ENCODE data around the gene RAB33A.
A peak's percentile ranks its signal among the peaks of the same experiment; 100 is the strongest.

The RAB33A gene

DNA sequence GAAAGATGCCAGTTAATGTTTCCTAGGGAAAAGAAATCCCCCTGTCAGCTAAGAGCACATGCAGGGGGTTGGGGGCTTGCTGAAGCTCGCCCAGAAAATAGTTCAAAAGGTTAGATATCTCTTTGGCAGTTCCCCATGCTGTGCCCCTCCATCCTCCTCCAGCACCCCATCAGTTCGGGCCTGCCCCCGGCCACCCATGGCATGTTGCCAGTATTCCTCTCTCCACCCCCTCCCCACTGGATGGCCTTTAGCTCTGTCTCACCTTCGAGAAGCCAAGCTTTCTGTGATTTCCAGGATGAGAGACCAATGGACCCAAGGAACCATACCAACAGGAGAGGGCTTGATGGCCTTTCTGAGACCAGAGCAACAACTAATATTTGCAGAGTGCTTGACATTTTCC, 5.2 kb downstream of the RAB33A start:
- TF ChIP-seq, protein P1, sequence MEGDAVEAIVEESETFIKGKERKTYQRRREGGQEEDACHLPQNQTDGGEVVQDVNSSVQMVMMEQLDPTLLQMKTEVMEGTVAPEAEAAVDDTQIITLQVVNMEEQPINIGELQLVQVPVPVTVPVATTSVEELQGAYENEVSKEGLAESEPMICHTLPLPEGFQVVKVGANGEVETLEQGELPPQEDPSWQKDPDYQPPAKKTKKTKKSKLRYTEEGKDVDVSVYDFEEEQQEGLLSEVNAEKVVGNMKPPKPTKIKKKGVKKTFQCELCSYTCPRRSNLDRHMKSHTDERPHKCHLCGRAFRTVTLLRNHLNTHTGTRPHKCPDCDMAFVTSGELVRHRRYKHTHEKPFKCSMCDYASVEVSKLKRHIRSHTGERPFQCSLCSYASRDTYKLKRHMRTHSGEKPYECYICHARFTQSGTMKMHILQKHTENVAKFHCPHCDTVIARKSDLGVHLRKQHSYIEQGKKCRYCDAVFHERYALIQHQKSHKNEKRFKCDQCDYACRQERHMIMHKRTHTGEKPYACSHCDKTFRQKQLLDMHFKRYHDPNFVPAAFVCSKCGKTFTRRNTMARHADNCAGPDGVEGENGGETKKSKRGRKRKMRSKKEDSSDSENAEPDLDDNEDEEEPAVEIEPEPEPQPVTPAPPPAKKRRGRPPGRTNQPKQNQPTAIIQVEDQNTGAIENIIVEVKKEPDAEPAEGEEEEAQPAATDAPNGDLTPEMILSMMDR (IDR thresholded peaks at IDR 0.05; ENCODE audit: insufficient read depth, low read depth, low read length, missing control alignments), result no peak

DNA sequence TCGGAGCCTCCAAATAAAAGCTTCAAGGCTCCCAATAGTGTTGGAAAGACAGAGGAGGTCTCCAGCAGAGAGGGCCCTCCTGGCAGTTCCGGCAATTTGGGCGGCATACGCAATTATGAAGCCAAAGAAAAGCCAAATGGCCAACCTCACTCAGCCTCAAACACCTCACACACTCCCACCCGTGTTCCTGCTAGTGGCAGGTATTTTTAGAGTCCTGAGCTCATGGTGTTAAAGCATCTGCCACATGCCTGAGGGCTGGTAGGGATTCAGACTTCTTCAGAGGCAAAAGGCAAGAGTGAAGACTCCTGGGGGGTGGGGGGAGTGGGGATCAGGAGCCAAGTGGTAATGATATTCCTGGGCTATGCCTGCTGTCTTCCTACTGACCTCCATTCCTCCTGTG, 7.4 kb downstream of the RAB33A start:
- no peak overlapping the region for H3K4me3 ChIP-seq (ENCODE audit: low read length)
- DNase-seq (ENCODE audit: low read depth), result no peak
- TF ChIP-seq, protein P1 (IDR thresholded peaks at IDR 0.05; ENCODE audit: insufficient read depth, low read depth, low read length, missing control alignments), result no peak

More for the DNA sequence above, 5.2 kb downstream of the RAB33A start:
- no peak overlapping the region for H3K4me3 ChIP-seq (ENCODE audit: low read length)
- DNase-seq (ENCODE audit: low read depth), result no peak

- TF ChIP-seq, protein P1 (IDR thresholded peaks at IDR 0.05; ENCODE audit: insufficient read depth, low read depth, low read length, missing control alignments), result no peak
- H3K4me3 ChIP-seq (ENCODE audit: low read length), result no peak overlapping the region
- DNase-seq (ENCODE audit: low read depth), result peak; percentile 11
Observed at GRCh38 chrX:130179579-130180215, 7.9 kb downstream of the RAB33A start.

DNA sequence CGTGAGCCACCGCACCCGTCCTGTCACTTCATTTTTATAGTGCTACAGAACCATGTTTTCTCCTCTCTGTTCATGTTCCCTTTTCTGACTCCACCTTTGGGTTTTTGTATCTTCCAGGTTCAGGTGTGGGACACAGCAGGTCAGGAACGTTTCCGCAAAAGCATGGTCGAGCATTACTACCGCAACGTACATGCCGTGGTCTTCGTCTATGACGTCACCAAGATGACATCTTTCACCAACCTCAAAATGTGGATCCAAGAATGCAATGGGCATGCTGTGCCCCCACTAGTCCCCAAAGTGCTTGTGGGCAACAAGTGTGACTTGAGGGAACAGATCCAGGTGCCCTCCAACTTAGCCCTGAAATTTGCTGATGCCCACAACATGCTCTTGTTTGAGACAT, 12.4 kb downstream of the RAB33A start:
- TF ChIP-seq, protein P1 (IDR thresholded peaks at IDR 0.05; ENCODE audit: insufficient read depth, low read depth, low read length, missing control alignments), result no peak
- H3K4me3 ChIP-seq (ENCODE audit: low read length), result no peak overlapping the region
- DNase-seq (ENCODE audit: low read depth), result no peak

DNA sequence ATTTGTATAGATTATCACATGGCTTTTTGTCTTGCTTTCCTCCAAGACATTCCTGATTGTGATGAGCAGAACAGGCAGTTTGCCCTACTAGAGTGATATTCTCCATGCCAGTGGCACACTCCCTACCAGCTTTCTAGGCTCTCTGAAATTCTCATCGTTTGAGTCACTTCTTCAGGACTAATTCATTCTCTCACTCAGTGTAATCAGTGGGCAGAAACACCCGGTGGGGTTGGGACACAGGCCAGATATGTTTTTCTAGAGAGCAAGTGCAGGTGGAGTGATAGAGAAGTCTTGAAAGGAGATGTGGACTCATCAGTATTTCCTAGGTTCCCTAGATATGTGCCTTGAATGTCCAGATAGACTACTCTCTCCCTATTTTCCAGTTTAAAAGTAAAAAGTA, 13.1 kb downstream of the RAB33A start:
- H3K4me3 ChIP-seq (ENCODE audit: low read length), result no peak overlapping the region
- TF ChIP-seq, protein P1 (IDR thresholded peaks at IDR 0.05; ENCODE audit: insufficient read depth, low read depth, low read length, missing control alignments), result no peak
- peak; percentile 10 for DNase-seq (ENCODE audit: low read depth)

GRCh38 chrX:130186651-130187050, 14.9 kb downstream of the RAB33A start:
- H3K4me3 ChIP-seq (ENCODE audit: low read length), result no peak overlapping the region
- TF ChIP-seq, protein P1 (IDR thresholded peaks at IDR 0.05; ENCODE audit: insufficient read depth, low read depth, low read length, missing control alignments), result no peak
- DNase-seq (ENCODE audit: low read depth), result no peak

- H3K4me3 ChIP-seq (ENCODE audit: low read length), result no peak overlapping the region
- DNase-seq (ENCODE audit: low read depth), result no peak
- TF ChIP-seq, protein P1 (IDR thresholded peaks at IDR 0.05; ENCODE audit: insufficient read depth, low read depth, low read length, missing control alignments), result no peak
Observed at GRCh38 chrX:130190801-130191200, 19.0 kb downstream of the RAB33A start.
